ENCODE data around the gene KIF21A. TPM values are rescaled to one million over a fixed set of nuclear protein-coding genes. Genes with fewer than 3 reads are reported as not detected.

Gene KIF21A
- total RNA-seq, 1 experiment from 2014 or later, result 29.1 TPM

- H4K20me1 ChIP-seq (ENCODE audit: insufficient read depth), result no peaks in the 10 kb centered on the region
- DNase-seq (ENCODE audit: low read depth, low spot score), result no peak
- ChIA-PET POLR2A (no interaction called here), RAD21 (ENCODE audit: low non-redundant PET in 1 of 2, low total read pairs in 2 of 2, uncharacterized antibody in 2 of 2, unreplicated experiment in 2 of 2) (no interaction called here), CTCF (no interaction called here)
- TF ChIP-seq POLR2A (IDR thresholded peaks at IDR 0.05; ENCODE audit: borderline replicate concordance, extremely low read depth, insufficient read depth, insufficient read length), result no peak
- ATAC-seq, result no peak
- H3K9me2 ChIP-seq (ENCODE audit: insufficient read depth), result no peaks in the 10 kb centered on the region
- H3K9ac ChIP-seq (ENCODE audit: low read length), result no peak overlapping the region
- no peaks in the 10 kb centered on the region for H3K79me2 ChIP-seq (ENCODE audit: insufficient read depth, low read length)
- H3K27ac ChIP-seq (ENCODE audit: low read depth, low read length), result no peak overlapping the region
- intact Hi-C loops (cut with micrococcal nuclease), result no loop called here
- no peak overlapping the region for H3K4me3 ChIP-seq (replicated peaks in 1 of 2; ENCODE audit: low read depth in 1 of 2, low read length in 2 of 2)
- BruUV-seq (replicated peaks), result no TSS peak
- H3K4me1 ChIP-seq (ENCODE audit: control insufficient read depth in 1 of 2, insufficient read depth in 2 of 2, low read length in 2 of 2), result no peaks in the 10 kb centered on the region
- H3K27me3 ChIP-seq (ENCODE audit: insufficient read depth, low read length), result no peaks in the 10 kb centered on the region
- no peak overlapping the region for H3K4me2 ChIP-seq (ENCODE audit: low read length)
- H2AFZ ChIP-seq (ENCODE audit: low read depth, low read length, poor library complexity, severe bottlenecking), result no peak overlapping the region
- H3K9me3 ChIP-seq (ENCODE audit: control insufficient read depth in 1 of 2, insufficient read depth in 1 of 2, low read depth in 1 of 2, low read length in 2 of 2), result no peaks in the 10 kb centered on the region
- peaks cover 0 to 1% of the 10 kb centered on the region in 2 experiments; a peak in 1 of 4 replicates for H3K36me3 ChIP-seq (ENCODE audit: control insufficient read depth in 1 of 2, insufficient read depth in 2 of 2, low read length in 2 of 2)
Observed at GRCh38 chr12:39309516-39309915, 133.4 kb downstream of the KIF21A start.

GRCh38 chr12:39301422-39301821 is 141.5 kb downstream of the KIF21A start:
- no peaks in the 10 kb centered on the region for H3K27me3 ChIP-seq (ENCODE audit: insufficient read depth, low read length)
- H2AFZ ChIP-seq (ENCODE audit: low read depth, low read length, poor library complexity, severe bottlenecking), result no peak overlapping the region
- DNase-seq (ENCODE audit: low read depth, low spot score) (no peak), ATAC-seq (no peak)
- peaks cover 0 to 2% of the 10 kb centered on the region in 2 experiments; a peak in 1 of 4 replicates for H3K36me3 ChIP-seq (ENCODE audit: control insufficient read depth in 1 of 2, insufficient read depth in 2 of 2, low read length in 2 of 2)
- CTCF ChIA-PET, result no interaction called here
- TF ChIP-seq ATF3 (IDR thresholded peaks at IDR 0.05) (no peak), ZBTB33 (IDR thresholded peaks at IDR 0.05; ENCODE audit: extremely low read depth, insufficient replicate concordance, low read length) (no peak), YY1 (IDR thresholded peaks at IDR 0.05; ENCODE audit: extremely low read depth, insufficient replicate concordance, low read depth, low read length) (no peak), MAX (IDR thresholded peaks at IDR 0.05) (no peak), ZNF274 (IDR thresholded peaks at IDR 0.05; ENCODE audit: low read depth, low read length) (no peak), CTCF (IDR thresholded peaks at IDR 0.05 in 2 of 3, conservative IDR thresholded peaks at IDR 0.05 in 1 of 3; ENCODE audit: borderline replicate concordance in 1 of 3, insufficient read depth in 1 of 3, low read depth in 2 of 3, low read length in 2 of 3) (no peak), TCF7L2 (IDR thresholded peaks at IDR 0.05; ENCODE audit: borderline replicate concordance, extremely low read depth, insufficient read depth, insufficient read length) (no peak), SP1 (IDR thresholded peaks at IDR 0.05; ENCODE audit: low read depth) (no peak), EZH2phosphoT487 (IDR thresholded peaks at IDR 0.05; ENCODE audit: borderline replicate concordance) (no peak), FOSL1 (IDR thresholded peaks at IDR 0.05; ENCODE audit: low read depth) (no peak), ELF1 (IDR thresholded peaks at IDR 0.05; ENCODE audit: borderline replicate concordance, low read depth) (no peak), SRF (IDR thresholded peaks at IDR 0.05; ENCODE audit: low read depth) (no peak), RAD21 (IDR thresholded peaks at IDR 0.05; ENCODE audit: low read depth) (no peak), SIN3A (IDR thresholded peaks at IDR 0.05; ENCODE audit: low read depth) (no peak), POLR2A (IDR thresholded peaks at IDR 0.05; ENCODE audit: borderline replicate concordance, extremely low read depth, insufficient read depth, insufficient read length) (no peak), CBX3 (IDR thresholded peaks at IDR 0.05; ENCODE audit: low read depth) (no peak)
- H4K20me1 ChIP-seq (ENCODE audit: insufficient read depth), result no peaks in the 10 kb centered on the region
- H3K9me2 ChIP-seq (ENCODE audit: insufficient read depth), result no peaks in the 10 kb centered on the region
- RAD21 ChIA-PET (ENCODE audit: low non-redundant PET in 1 of 2, low total read pairs in 2 of 2, uncharacterized antibody in 2 of 2, unreplicated experiment in 2 of 2), result no interaction called here
- no TSS peak for BruUV-seq (replicated peaks)
- H3K9me3 ChIP-seq (ENCODE audit: control insufficient read depth in 1 of 2, insufficient read depth in 1 of 2, low read depth in 1 of 2, low read length in 2 of 2), result no peaks in the 10 kb centered on the region
- POLR2A ChIA-PET, result no interaction called here
- intact Hi-C loops (cut with micrococcal nuclease), result no loop called here
- no peak overlapping the region for H3K27ac ChIP-seq (ENCODE audit: low read depth, low read length)
- no peak overlapping the region for H3K4me2 ChIP-seq (ENCODE audit: low read length)
- H3K4me1 ChIP-seq (ENCODE audit: control insufficient read depth in 1 of 2, insufficient read depth in 2 of 2, low read length in 2 of 2), result no peaks in the 10 kb centered on the region
- no peak overlapping the region for H3K9ac ChIP-seq (ENCODE audit: low read length)
- H3K4me3 ChIP-seq (replicated peaks in 1 of 2; ENCODE audit: low read depth in 1 of 2, low read length in 2 of 2), result no peak overlapping the region
- no peaks in the 10 kb centered on the region for H3K79me2 ChIP-seq (ENCODE audit: insufficient read depth, low read length)

Measured in HCT116 (cell line).